Breast epithelium (tissue), 3 donors: ENCODE data around the gene ZNF491.

Experiments used
- CTCF ChIP-seq, 3 donors: fragments of 450-650 bp; IDR thresholded peaks; one replicate each; pipeline ENCODE4 v1.5.1; 2016 to 2017; ENCODE audit warnings: antibody characterized with exemption in 3 of 3, mild to moderate bottlenecking in 3 of 3, moderate library complexity in 3 of 3
- POLR2A ChIP-seq: fragments of 450-650 bp; IDR thresholded peaks from one replicate; pipeline ENCODE4 v1.6.1; 2016; ENCODE audit warnings: antibody characterized with exemption, mild to moderate bottlenecking, moderate library complexity
- POLR2AphosphoS5 ChIP-seq, 3 donors: sonication (generic); formaldehyde crosslinking; IDR thresholded peaks; one replicate each; pipeline ENCODE4 v1.6.1; 2017; ENCODE audit warnings: antibody characterized with exemption in 3 of 3

- TF ChIP-seq POLR2A = no peak
- peak; percentile 84 to 90 (median 86) for TF ChIP-seq CTCF (IDR thresholded peaks at IDR 0.05)
- TF ChIP-seq POLR2AphosphoS5 (IDR thresholded peaks at IDR 0.05) = peak in 2 of 3 donors; percentile 33 to 61
Observed at GRCh38 chr19:11797491-11797890, 832 bp upstream of the ZNF491 start.
